K562 (cell line): ENCODE results near the gene MITD1. TPM values are rescaled to one million over a fixed set of nuclear protein-coding genes. Genes with fewer than 3 reads are reported as not detected.

Experiments
- ATF1 ChIP-seq, 2 experiments: fragments of 450-650 bp in 1 of 2; IDR thresholded peaks; 2 replicates each; pipeline ENCODE4 v1.6.1; 2016; ENCODE audit warnings: missing compliant biosample characterization in 1 of 2, missing genetic modification characterization in 1 of 2
- BHLHE40 ChIP-seq: IDR thresholded peaks from 2 replicates; pipeline ENCODE4 v1.6.1; 2011; ENCODE audit warnings: low read length, improper control_type of control experiment
- CBFB ChIP-seq: sonication (generic); formaldehyde crosslinking; IDR thresholded peaks from 2 replicates; pipeline ENCODE4 v1.4.0; 2020; ENCODE audit warnings: mild to moderate bottlenecking, missing genetic modification reagents
- CREB3L1 ChIP-seq: fragments of 450-650 bp; IDR thresholded peaks from 2 replicates; pipeline ENCODE4 v1.6.1; 2014; ENCODE audit warnings: low read depth, mild to moderate bottlenecking, moderate library complexity, borderline replicate concordance
- CREB5 ChIP-seq: fragments of 250-450 bp; sonication (Bioruptor Pico); IDR thresholded peaks from 2 replicates; pipeline ENCODE4 v1.5.0; 2020; ENCODE audit warnings: mild to moderate bottlenecking
- GTF2F1 ChIP-seq: IDR thresholded peaks from 2 replicates; pipeline ENCODE4 v1.6.1; 2011; ENCODE audit warnings: low read depth, low read length, improper control_type of control experiment
- HMG20A ChIP-seq: fragments of 450-650 bp; formaldehyde crosslinking; conservative IDR thresholded peaks from 2 replicates; pipeline ENCODE4 v1.4.0; 2020; ENCODE audit warnings: mild to moderate bottlenecking, mixed read lengths
- MAFK ChIP-seq: IDR thresholded peaks from 2 replicates; pipeline ENCODE4 v1.6.1; 2011; ENCODE audit warnings: low read length, improper control_type of control experiment
- MCM3 ChIP-seq: fragments of 450-650 bp; IDR thresholded peaks from 2 replicates; pipeline ENCODE4 v1.6.1; 2016
- MITF ChIP-seq: IDR thresholded peaks from 2 replicates; pipeline ENCODE4 v1.6.1; 2014; ENCODE audit warnings: antibody characterized with exemption
- MYBL2 ChIP-seq, 2 experiments: fragments of 450-650 bp in 1 of 2; sonication (generic) in 1 of 2; formaldehyde crosslinking in 1 of 2; IDR thresholded peaks; 2 replicates each; pipeline versions ENCODE4 v1.6.1 to v1.8.1; 2017 to 2022; ENCODE audit warnings: borderline replicate concordance in 1 of 2, inconsistent platforms in 1 of 2, low read depth in 1 of 2, mild to moderate bottlenecking in 1 of 2, missing genetic modification reagents in 1 of 2, moderate library complexity in 1 of 2
- PHB2 ChIP-seq: fragments of 450-650 bp; IDR thresholded peaks from 2 replicates; pipeline ENCODE4 v1.6.1; 2017; ENCODE audit warnings: low read depth
- STAT6 ChIP-seq: sonication (generic); formaldehyde crosslinking; IDR thresholded peaks from 2 replicates; pipeline ENCODE4 v1.8.1; 2023; ENCODE audit warnings: mild to moderate bottlenecking, missing genetic modification reagents
- TEAD1 ChIP-seq, 2 experiments: fragments of 450-650 bp in 1 of 2; sonication (generic) in 1 of 2; formaldehyde crosslinking; IDR thresholded peaks; 2 replicates each; pipeline versions ENCODE4 v1.4.0 to v1.8.0; 2020 to 2022; ENCODE audit warnings: mild to moderate bottlenecking in 2 of 2, missing genetic modification reagents in 1 of 2
- ZFP36 ChIP-seq: fragments of 150-350 bp; IDR thresholded peaks from 2 replicates; pipeline ENCODE4 v1.6.1; 2018; ENCODE audit warnings: low read length, low read depth; ENCODE audit not compliant: partially characterized antibody
- ZFX ChIP-seq: sonication (generic); formaldehyde crosslinking; IDR thresholded peaks from 2 replicates; pipeline ENCODE4 v1.8.0; 2022; ENCODE audit warnings: mild to moderate bottlenecking, missing genetic modification reagents, moderate library complexity
- ZNF143 ChIP-seq: sonication (generic); formaldehyde crosslinking; IDR thresholded peaks from 2 replicates; pipeline ENCODE4 v1.9.0; 2022; ENCODE audit warnings: mild to moderate bottlenecking, missing genetic modification reagents
- ZNF347 ChIP-seq: fragments of 450-650 bp; formaldehyde crosslinking; IDR thresholded peaks from 2 replicates; pipeline ENCODE4 v1.4.0; 2020; ENCODE audit warnings: low read depth, mild to moderate bottlenecking, moderate library complexity
- ZNF431 ChIP-seq: sonication (generic); formaldehyde crosslinking; IDR thresholded peaks from 2 replicates; pipeline ENCODE4 v1.8.0; 2022; ENCODE audit warnings: mild to moderate bottlenecking, missing genetic modification reagents
- polyA plus RNA-seq, 8 experiments: library from polyadenylated mRNA; depleted of rRNA in 4 of 8; stranded (reverse) in 5 of 8; unstranded in 3 of 8; fragments of >200 nt; fragmentation: Nextera tagmentation in 2 of 8; fragmentation: Illumina TruSeq in 1 of 8; extraction: Ambion mirVana in 2 of 8; extraction: Trizol in 1 of 8; gene quantifications; 2 replicates each; pipeline versions ENCODE4 v1.2.1 to v1.2.3, GENCODE V29; 2011 to 2014; ENCODE audit warnings: inconsistent platforms in 1 of 8, missing spikeins in 1 of 8
- total RNA-seq, 7 experiments: library from RNA; depleted of rRNA in 6 of 7; stranded (reverse); fragments of >200 nt in 6 of 7; fragmentation: Illumina TruSeq in 2 of 7; extraction: Trizol in 2 of 7; gene quantifications; 2 replicates each; pipeline versions ENCODE4 v1.2.1 to v1.2.3, GENCODE V29; 2011 to 2021; ENCODE audit warnings: low replicate concordance in 1 of 7

Gene MITD1
- total and polyA plus RNA-seq, 9 of the 15 experiments (the other 6 are each of a cell fraction or from before 2014, with no cell fraction given) = 19.6 to 71.8 (median 43.2) TPM

GRCh38 chr2:99154643-99155536 is 26.0 kb downstream of the MITD1 start, which contains the start of the genes LIPT1 and TSGA10 (continued):
- TF ChIP-seq CREB5 (CRISPR knock-in tag) (no peak), ZFX (CRISPR knock-in tag) (peak; percentile 93), MAFK (no peak), ZNF347 (no peak), HMG20A (no peak), TEAD1 (CRISPR knock-in tag; IDR thresholded peaks at IDR 0.05) (no peak; a peak in 1 of 4 replicates), PHB2 (no peak; the same call in 1 of the 2 replicates), ATF1 (CRISPR knock-in tag; IDR thresholded peaks at IDR 0.05) (0 out of 2 replicates have a peak, but pooled peaks have one; percentile 33), ATF1 (tag; IDR thresholded peaks at IDR 0.05) (peak; percentile 94), BHLHE40 (peak; percentile 4), ZNF143 (CRISPR knock-in tag) (peak; percentile 80), MITF (peak; percentile 79), MYBL2 (IDR thresholded peaks at IDR 0.05; ENCODE audit: low read depth) (peak; percentile 64), MYBL2 (CRISPR knock-in tag; IDR thresholded peaks at IDR 0.05; ENCODE audit: borderline replicate concordance) (no peak), CREB3L1 (peak; percentile 64; the same call in 1 of the 2 replicates), STAT6 (CRISPR knock-in tag) (0 out of 2 replicates have a peak, but pooled peaks have one; percentile 60), GTF2F1 (no peak), CBFB (CRISPR knock-in tag) (no peak), ZFP36 (no peak), ZNF431 (peak; percentile 53; the same call in 1 of the 2 replicates), MCM3 (no peak)
